DND-41 (cell line): ENCODE measurements around the gene FBXO8.

Source experiments
- ATAC-seq: fragments of 200-7000 bp; cut with Tn5 transposase; 3 replicates; pipeline ENCODE4 v1.9.1; 2021; ENCODE audit warnings: low read depth; ENCODE audit not compliant: insufficient read depth
- DNase-seq: peaks from one replicate; pipeline ENCODE4 v3.0.0-alpha.2; 2020
- H2AFZ ChIP-seq: 2 replicates; pipeline ENCODE4 v1.6.0; 2012; ENCODE audit warnings: low read depth, low read length
- H3K27ac ChIP-seq: 2 replicates; pipeline ENCODE4 v1.5.1; 2012; ENCODE audit warnings: low read length, inconsistent platforms
- H3K27me3 ChIP-seq: fragments of 200-600 bp; sonication (generic); 2 replicates; pipeline ENCODE4 v1.6.0; 2012; ENCODE audit warnings: low read length, mild to moderate bottlenecking, inconsistent platforms; ENCODE audit not compliant: insufficient read depth, poor library complexity
- H3K36me3 ChIP-seq: 2 replicates; pipeline ENCODE4 v1.5.1; 2012; ENCODE audit warnings: low read length, inconsistent platforms; ENCODE audit not compliant: insufficient read depth
- H3K4me1 ChIP-seq: 2 replicates; pipeline ENCODE4 v1.5.1; 2012; ENCODE audit warnings: mild to moderate bottlenecking, low read length; ENCODE audit not compliant: insufficient read depth
- H3K4me2 ChIP-seq: 2 replicates; pipeline ENCODE4 v1.6.0; 2012; ENCODE audit warnings: mild to moderate bottlenecking, moderate library complexity, low read length, inconsistent platforms; ENCODE audit not compliant: insufficient read depth
- H3K4me3 ChIP-seq, 2 experiments: fragments of 200-600 bp in 1 of 2; shearing (Covaris generic) in 1 of 2; 2 replicates each; pipeline ENCODE4 v1.5.1; 2012 to 2016; ENCODE audit warnings: inconsistent platforms in 2 of 2, low read length in 2 of 2, mild to moderate bottlenecking in 2 of 2, low read depth in 1 of 2, moderate library complexity in 1 of 2
- H3K79me2 ChIP-seq: 2 replicates; pipeline ENCODE4 v1.6.0; 2012; ENCODE audit warnings: low read length, inconsistent platforms; ENCODE audit not compliant: insufficient read depth
- H3K9ac ChIP-seq: 2 replicates; pipeline ENCODE4 v1.6.0; 2012; ENCODE audit warnings: low read depth, mild to moderate bottlenecking, inconsistent platforms, low read length, moderate library complexity
- H3K9me3 ChIP-seq: 2 replicates; pipeline ENCODE4 v1.5.1; 2012; ENCODE audit warnings: low read length, moderate library complexity, mild to moderate bottlenecking, inconsistent platforms; ENCODE audit not compliant: insufficient read depth, severe bottlenecking
- H4K20me1 ChIP-seq: 2 replicates; pipeline ENCODE4 v1.6.0; 2012; ENCODE audit warnings: low read length; ENCODE audit not compliant: insufficient read depth
- EZH2 ChIP-seq: IDR thresholded peaks from 3 replicates; pipeline ENCODE4 v1.6.1; 2012; ENCODE audit warnings: borderline replicate concordance, low read depth, mild to moderate bottlenecking, moderate library complexity, low read length, inconsistent platforms; ENCODE audit not compliant: severe bottlenecking
- TF ChIP-seq, protein P1 (sequence below): IDR thresholded peaks from 2 replicates; pipeline ENCODE4 v1.5.1; 2012; ENCODE audit warnings: borderline replicate concordance, low read length, moderate library complexity, mild to moderate bottlenecking; ENCODE audit not compliant: poor library complexity, severe bottlenecking; ENCODE audit errors: extremely low read depth

FBXO8 gene

GRCh38 chr4:174255786-174256185, 27.7 kb downstream of the FBXO8 start:
- Histone ChIP-seq H3K27ac (no peak overlapping the region), H2AFZ (no peak overlapping the region), H3K4me1 (no peaks in the 10 kb centered on the region), H3K9me3 (no peaks in the 10 kb centered on the region), H3K79me2 (no peaks in the 10 kb centered on the region), H3K4me3 (no peak overlapping the region), H3K36me3 (peaks cover 7% of the 10 kb centered on the region; the same call in 1 of the 2 replicates), H3K4me2 (no peak overlapping the region), H3K9ac (no peak overlapping the region), H4K20me1 (no peaks in the 10 kb centered on the region), H3K27me3 (no peaks in the 10 kb centered on the region)
- TF ChIP-seq, protein P1, sequence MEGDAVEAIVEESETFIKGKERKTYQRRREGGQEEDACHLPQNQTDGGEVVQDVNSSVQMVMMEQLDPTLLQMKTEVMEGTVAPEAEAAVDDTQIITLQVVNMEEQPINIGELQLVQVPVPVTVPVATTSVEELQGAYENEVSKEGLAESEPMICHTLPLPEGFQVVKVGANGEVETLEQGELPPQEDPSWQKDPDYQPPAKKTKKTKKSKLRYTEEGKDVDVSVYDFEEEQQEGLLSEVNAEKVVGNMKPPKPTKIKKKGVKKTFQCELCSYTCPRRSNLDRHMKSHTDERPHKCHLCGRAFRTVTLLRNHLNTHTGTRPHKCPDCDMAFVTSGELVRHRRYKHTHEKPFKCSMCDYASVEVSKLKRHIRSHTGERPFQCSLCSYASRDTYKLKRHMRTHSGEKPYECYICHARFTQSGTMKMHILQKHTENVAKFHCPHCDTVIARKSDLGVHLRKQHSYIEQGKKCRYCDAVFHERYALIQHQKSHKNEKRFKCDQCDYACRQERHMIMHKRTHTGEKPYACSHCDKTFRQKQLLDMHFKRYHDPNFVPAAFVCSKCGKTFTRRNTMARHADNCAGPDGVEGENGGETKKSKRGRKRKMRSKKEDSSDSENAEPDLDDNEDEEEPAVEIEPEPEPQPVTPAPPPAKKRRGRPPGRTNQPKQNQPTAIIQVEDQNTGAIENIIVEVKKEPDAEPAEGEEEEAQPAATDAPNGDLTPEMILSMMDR = no peak
- TF ChIP-seq EZH2 = no peak
- DNase-seq (no peak), ATAC-seq (0 out of 3 replicates have a peak, but pooled peaks have one; percentile 40)

DNA sequence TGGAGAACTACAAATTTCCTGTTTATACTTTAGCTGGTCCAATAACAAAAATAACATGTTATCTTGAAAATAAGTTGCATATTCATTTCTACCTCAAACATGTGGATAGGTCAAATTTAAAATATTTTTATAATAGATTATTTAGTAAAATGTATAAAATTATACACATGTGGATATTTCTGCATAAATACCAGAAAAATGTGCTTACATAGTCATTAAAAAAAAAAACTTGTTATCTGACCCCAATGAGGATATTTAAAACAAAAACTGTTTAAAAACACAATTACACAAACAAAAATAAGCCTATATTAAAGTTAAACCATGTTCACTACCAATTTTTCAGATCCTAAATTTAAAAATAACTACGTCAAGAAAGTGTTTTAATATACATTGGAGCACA, 28.1 kb downstream of the FBXO8 start:
- DNase-seq (no peak), ATAC-seq (no peak)
- no peaks in the 10 kb centered on the region for H4K20me1 ChIP-seq
- no peaks in the 10 kb centered on the region for H3K4me1 ChIP-seq
- no peak overlapping the region for H3K4me2 ChIP-seq
- TF ChIP-seq, protein P1 = no peak
- no peak for TF ChIP-seq EZH2
- peaks cover 7% of the 10 kb centered on the region; the same call in 1 of the 2 replicates for H3K36me3 ChIP-seq
- H3K4me3 ChIP-seq = no peak overlapping the region
- H3K9me3 ChIP-seq = no peaks in the 10 kb centered on the region
- no peaks in the 10 kb centered on the region for H3K79me2 ChIP-seq
- H3K27me3 ChIP-seq = no peaks in the 10 kb centered on the region
- no peak overlapping the region for H3K9ac ChIP-seq
- no peak overlapping the region for H2AFZ ChIP-seq
- no peak overlapping the region for H3K27ac ChIP-seq

DNA sequence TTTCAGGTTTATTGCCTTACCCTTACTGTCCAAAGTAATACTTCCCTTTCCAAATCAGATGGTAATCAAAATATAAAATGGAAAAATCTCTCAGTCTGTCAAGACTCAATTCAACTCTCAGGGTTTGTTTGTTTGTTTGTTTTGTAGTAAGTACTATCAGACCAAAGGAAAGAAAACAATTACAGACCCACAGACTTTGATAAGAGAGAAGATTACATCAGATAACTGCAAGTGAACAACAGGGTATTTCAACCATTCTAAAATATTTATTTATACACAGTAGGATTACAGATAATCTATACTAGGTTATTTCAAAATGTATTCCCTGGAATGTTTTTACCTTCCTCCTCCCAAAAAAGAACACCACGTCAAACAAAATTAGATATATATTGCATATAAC, 28.9 kb downstream of the FBXO8 start:
- Histone ChIP-seq H3K27ac (no peak overlapping the region), H3K9ac (no peak overlapping the region), H3K4me3 (no peak overlapping the region), H4K20me1 (no peaks in the 10 kb centered on the region), H3K36me3 (peaks cover 4% of the 10 kb centered on the region; the same call in 1 of the 2 replicates), H2AFZ (no peak overlapping the region), H3K4me2 (no peak overlapping the region), H3K27me3 (no peaks in the 10 kb centered on the region), H3K79me2 (no peaks in the 10 kb centered on the region), H3K4me1 (no peaks in the 10 kb centered on the region), H3K9me3 (no peaks in the 10 kb centered on the region)
- ATAC-seq (no peak), DNase-seq (no peak)
- TF ChIP-seq, protein P1 = no peak
- TF ChIP-seq EZH2 = no peak

DNA sequence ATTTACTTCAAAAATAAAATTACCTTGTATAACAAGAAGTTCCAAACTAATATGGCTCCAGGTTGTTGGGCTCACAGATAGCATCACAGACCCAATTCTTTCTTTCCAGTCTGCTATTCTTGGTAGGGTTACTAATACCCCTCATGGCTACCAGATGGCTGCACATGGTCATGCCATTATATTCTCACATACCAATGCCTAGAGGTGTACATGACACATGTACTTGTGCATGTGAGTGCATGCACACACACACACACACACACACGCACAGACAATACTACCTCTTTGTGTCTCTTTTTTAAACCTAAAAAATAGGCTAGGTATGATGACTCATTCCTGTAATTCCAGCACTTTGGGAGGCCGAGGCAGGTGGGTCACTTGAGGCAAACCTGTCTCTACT, 31.1 kb downstream of the FBXO8 start:
- no peak for DNase-seq
- no peak overlapping the region for H3K4me3 ChIP-seq
- no peaks in the 10 kb centered on the region for H3K4me1 ChIP-seq
- no peak overlapping the region for H3K9ac ChIP-seq
- H3K4me2 ChIP-seq = no peak overlapping the region
- no peaks in the 10 kb centered on the region for H4K20me1 ChIP-seq
- no peaks in the 10 kb centered on the region for H3K27me3 ChIP-seq
- no peaks in the 10 kb centered on the region for H3K9me3 ChIP-seq
- H2AFZ ChIP-seq = no peak overlapping the region
- no peaks in the 10 kb centered on the region; the same call in 1 of the 2 replicates for H3K36me3 ChIP-seq
- no peak for ATAC-seq
- H3K79me2 ChIP-seq = no peaks in the 10 kb centered on the region
- TF ChIP-seq EZH2 = no peak
- TF ChIP-seq, protein P1 = no peak
- no peak overlapping the region for H3K27ac ChIP-seq
